GM23338 (cell line): ENCODE results near the gene TRIM56.

Source experiments
- CREB1 ChIP-seq: fragments of 250-450 bp; sonication (Bioruptor Pico); IDR thresholded peaks from 2 replicates; pipeline ENCODE4 v1.5.0; 2020; ENCODE audit warnings: low read depth, mild to moderate bottlenecking, moderate library complexity
- EZH2 ChIP-seq: fragments of 200-600 bp; sonication (generic); IDR thresholded peaks from one replicate; pipeline ENCODE4 v1.8.0; 2017; ENCODE audit warnings: antibody characterized with exemption, mild to moderate bottlenecking, low read depth; ENCODE audit not compliant: unreplicated experiment
- EZH2phosphoT487 ChIP-seq: fragments of 200-600 bp; sonication (generic); IDR thresholded peaks from one replicate; pipeline ENCODE4 v1.8.1; 2018; ENCODE audit warnings: antibody characterized with exemption; ENCODE audit not compliant: unreplicated experiment
- JUNB ChIP-seq: IDR thresholded peaks from one replicate; pipeline ENCODE4 v1.6.1; 2016; ENCODE audit warnings: antibody characterized with exemption; ENCODE audit not compliant: unreplicated experiment
- NANOG ChIP-seq: IDR thresholded peaks from 2 replicates; pipeline ENCODE4 v1.6.1; 2016; ENCODE audit warnings: antibody characterized with exemption, borderline replicate concordance
- POLR2AphosphoS5 ChIP-seq: IDR thresholded peaks from 2 replicates; pipeline ENCODE4 v1.6.1; 2016; ENCODE audit warnings: antibody characterized with exemption, low read depth
- STAT1 ChIP-seq: IDR thresholded peaks from one replicate; pipeline ENCODE4 v1.6.1; 2016; ENCODE audit warnings: antibody characterized with exemption; ENCODE audit not compliant: unreplicated experiment
- ZNF331 ChIP-seq: fragments of 250-450 bp; sonication (Bioruptor Pico); IDR thresholded peaks from 2 replicates; pipeline ENCODE4 v1.5.0; 2020; ENCODE audit warnings: low read depth, mild to moderate bottlenecking, moderate library complexity
- TF ChIP-seq, protein P1 (sequence below), 2 experiments: fragments of 200-600 bp in 1 of 2; sonication (generic) in 1 of 2; conservative IDR thresholded peaks; 2 replicates each; pipeline versions ENCODE4 v1.5.1 to v1.6.1; 2016 to 2017; ENCODE audit warnings: antibody characterized with exemption in 2 of 2, low read depth in 2 of 2, mild to moderate bottlenecking in 2 of 2, moderate library complexity in 1 of 2
- TF ChIP-seq, protein P2 (sequence below): IDR thresholded peaks from one replicate; pipeline ENCODE4 v1.6.1; 2018; ENCODE audit warnings: antibody characterized with exemption; ENCODE audit not compliant: unreplicated experiment
- TF ChIP-seq, protein P3 (sequence below): fragments of 250-450 bp; sonication (Bioruptor Pico); IDR thresholded peaks from 2 replicates; pipeline ENCODE4 v1.5.0; 2020; ENCODE audit warnings: mild to moderate bottlenecking, moderate library complexity

DNA sequence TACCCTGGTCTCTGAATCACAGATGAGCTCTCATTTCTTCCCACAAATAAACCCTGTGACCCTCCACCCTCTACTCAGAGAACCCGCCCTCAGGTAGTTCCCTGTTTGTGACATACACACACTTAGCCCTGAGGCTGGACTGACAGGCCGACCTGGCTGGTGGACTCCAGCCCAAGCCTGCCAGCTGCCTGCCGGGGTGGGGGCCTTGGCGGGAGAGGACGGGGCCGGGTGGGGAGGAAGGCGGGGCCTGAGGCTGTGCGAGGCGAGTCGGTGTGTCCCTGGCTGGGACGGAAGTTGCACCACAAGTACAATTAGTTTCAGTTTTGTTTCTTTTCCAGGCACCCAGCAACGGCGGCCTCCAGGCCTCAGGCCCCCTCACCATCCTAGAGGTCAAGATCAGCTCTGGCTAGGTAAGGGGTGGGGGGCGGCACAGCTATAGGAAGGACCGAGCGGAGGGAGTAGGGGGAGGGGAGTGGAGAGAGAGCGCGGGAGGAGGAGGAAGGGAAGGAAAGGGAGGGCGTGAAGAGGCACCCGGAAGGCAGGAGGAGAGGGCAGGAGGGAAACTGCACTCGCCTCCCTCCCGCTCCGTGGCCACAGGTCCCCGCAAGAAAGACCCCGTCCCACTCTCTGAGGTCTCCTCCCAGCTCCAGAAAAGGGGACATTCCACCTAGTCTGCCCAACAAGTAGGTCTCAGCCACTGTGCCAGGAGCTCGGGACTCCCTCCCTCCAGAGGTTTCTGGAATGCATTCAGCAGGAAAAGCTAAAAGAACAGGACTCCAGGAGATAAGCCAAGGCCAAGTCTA is at the start of gene TRIM56:
- TF ChIP-seq, protein P1, sequence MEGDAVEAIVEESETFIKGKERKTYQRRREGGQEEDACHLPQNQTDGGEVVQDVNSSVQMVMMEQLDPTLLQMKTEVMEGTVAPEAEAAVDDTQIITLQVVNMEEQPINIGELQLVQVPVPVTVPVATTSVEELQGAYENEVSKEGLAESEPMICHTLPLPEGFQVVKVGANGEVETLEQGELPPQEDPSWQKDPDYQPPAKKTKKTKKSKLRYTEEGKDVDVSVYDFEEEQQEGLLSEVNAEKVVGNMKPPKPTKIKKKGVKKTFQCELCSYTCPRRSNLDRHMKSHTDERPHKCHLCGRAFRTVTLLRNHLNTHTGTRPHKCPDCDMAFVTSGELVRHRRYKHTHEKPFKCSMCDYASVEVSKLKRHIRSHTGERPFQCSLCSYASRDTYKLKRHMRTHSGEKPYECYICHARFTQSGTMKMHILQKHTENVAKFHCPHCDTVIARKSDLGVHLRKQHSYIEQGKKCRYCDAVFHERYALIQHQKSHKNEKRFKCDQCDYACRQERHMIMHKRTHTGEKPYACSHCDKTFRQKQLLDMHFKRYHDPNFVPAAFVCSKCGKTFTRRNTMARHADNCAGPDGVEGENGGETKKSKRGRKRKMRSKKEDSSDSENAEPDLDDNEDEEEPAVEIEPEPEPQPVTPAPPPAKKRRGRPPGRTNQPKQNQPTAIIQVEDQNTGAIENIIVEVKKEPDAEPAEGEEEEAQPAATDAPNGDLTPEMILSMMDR (conservative IDR thresholded peaks at IDR 0.05; ENCODE audit: low read depth in 2 of 2), result no peak
- peak; percentile 44; the same call in 1 of the 2 replicates for TF ChIP-seq POLR2AphosphoS5
- TF ChIP-seq, protein P2, sequence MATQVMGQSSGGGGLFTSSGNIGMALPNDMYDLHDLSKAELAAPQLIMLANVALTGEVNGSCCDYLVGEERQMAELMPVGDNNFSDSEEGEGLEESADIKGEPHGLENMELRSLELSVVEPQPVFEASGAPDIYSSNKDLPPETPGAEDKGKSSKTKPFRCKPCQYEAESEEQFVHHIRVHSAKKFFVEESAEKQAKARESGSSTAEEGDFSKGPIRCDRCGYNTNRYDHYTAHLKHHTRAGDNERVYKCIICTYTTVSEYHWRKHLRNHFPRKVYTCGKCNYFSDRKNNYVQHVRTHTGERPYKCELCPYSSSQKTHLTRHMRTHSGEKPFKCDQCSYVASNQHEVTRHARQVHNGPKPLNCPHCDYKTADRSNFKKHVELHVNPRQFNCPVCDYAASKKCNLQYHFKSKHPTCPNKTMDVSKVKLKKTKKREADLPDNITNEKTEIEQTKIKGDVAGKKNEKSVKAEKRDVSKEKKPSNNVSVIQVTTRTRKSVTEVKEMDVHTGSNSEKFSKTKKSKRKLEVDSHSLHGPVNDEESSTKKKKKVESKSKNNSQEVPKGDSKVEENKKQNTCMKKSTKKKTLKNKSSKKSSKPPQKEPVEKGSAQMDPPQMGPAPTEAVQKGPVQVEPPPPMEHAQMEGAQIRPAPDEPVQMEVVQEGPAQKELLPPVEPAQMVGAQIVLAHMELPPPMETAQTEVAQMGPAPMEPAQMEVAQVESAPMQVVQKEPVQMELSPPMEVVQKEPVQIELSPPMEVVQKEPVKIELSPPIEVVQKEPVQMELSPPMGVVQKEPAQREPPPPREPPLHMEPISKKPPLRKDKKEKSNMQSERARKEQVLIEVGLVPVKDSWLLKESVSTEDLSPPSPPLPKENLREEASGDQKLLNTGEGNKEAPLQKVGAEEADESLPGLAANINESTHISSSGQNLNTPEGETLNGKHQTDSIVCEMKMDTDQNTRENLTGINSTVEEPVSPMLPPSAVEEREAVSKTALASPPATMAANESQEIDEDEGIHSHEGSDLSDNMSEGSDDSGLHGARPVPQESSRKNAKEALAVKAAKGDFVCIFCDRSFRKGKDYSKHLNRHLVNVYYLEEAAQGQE, result no peak
- TF ChIP-seq JUNB, result no peak
- TF ChIP-seq NANOG, result no peak
- TF ChIP-seq EZH2, result no peak
- no peak for TF ChIP-seq ZNF331 (CRISPR knock-in tag)
- TF ChIP-seq STAT1, result no peak
- no peak for TF ChIP-seq EZH2phosphoT487
- no peak for TF ChIP-seq CREB1 (CRISPR knock-in tag)
- TF ChIP-seq, protein P3, sequence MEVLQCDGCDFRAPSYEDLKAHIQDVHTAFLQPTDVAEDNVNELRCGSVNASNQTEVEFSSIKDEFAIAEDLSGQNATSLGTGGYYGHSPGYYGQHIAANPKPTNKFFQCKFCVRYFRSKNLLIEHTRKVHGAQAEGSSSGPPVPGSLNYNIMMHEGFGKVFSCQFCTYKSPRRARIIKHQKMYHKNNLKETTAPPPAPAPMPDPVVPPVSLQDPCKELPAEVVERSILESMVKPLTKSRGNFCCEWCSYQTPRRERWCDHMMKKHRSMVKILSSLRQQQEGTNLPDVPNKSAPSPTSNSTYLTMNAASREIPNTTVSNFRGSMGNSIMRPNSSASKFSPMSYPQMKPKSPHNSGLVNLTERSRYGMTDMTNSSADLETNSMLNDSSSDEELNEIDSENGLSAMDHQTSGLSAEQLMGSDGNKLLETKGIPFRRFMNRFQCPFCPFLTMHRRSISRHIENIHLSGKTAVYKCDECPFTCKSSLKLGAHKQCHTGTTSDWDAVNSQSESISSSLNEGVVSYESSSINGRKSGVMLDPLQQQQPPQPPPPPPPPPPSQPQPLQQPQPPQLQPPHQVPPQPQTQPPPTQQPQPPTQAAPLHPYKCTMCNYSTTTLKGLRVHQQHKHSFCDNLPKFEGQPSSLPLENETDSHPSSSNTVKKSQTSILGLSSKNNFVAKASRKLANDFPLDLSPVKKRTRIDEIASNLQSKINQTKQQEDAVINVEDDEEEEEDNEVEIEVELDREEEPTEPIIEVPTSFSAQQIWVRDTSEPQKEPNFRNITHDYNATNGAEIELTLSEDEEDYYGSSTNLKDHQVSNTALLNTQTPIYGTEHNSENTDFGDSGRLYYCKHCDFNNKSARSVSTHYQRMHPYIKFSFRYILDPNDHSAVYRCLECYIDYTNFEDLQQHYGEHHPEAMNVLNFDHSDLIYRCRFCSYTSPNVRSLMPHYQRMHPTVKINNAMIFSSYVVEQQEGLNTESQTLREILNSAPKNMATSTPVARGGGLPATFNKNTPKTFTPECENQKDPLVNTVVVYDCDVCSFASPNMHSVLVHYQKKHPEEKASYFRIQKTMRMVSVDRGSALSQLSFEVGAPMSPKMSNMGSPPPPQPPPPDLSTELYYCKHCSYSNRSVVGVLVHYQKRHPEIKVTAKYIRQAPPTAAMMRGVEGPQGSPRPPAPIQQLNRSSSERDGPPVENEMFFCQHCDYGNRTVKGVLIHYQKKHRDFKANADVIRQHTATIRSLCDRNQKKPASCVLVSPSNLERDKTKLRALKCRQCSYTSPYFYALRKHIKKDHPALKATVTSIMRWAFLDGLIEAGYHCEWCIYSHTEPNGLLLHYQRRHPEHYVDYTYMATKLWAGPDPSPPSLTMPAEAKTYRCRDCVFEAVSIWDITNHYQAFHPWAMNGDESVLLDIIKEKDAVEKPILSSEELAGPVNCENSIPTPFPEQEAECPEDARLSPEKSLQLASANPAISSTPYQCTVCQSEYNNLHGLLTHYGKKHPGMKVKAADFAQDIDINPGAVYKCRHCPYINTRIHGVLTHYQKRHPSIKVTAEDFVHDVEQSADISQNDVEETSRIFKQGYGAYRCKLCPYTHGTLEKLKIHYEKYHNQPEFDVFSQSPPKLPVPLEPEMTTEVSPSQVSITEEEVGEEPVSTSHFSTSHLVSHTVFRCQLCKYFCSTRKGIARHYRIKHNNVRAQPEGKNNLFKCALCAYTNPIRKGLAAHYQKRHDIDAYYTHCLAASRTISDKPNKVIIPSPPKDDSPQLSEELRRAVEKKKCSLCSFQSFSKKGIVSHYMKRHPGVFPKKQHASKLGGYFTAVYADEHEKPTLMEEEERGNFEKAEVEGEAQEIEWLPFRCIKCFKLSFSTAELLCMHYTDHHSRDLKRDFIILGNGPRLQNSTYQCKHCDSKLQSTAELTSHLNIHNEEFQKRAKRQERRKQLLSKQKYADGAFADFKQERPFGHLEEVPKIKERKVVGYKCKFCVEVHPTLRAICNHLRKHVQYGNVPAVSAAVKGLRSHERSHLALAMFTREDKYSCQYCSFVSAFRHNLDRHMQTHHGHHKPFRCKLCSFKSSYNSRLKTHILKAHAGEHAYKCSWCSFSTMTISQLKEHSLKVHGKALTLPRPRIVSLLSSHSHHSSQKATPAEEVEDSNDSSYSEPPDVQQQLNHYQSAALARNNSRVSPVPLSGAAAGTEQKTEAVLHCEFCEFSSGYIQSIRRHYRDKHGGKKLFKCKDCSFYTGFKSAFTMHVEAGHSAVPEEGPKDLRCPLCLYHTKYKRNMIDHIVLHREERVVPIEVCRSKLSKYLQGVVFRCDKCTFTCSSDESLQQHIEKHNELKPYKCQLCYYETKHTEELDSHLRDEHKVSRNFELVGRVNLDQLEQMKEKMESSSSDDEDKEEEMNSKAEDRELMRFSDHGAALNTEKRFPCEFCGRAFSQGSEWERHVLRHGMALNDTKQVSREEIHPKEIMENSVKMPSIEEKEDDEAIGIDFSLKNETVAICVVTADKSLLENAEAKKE (CRISPR knock-in tag), result no peak
